HEK293T (cell line): ENCODE measurements around the gene NUSAP1.

Experiments
- ARNT ChIP-seq: fragments of 450-650 bp; IDR thresholded peaks from 2 replicates; pipeline ENCODE4 v1.6.1; 2017; ENCODE audit warnings: mild to moderate bottlenecking
- BHLHE40 ChIP-seq: fragments of 450-650 bp; IDR thresholded peaks from 2 replicates; pipeline ENCODE4 v1.6.1; 2016; ENCODE audit warnings: mild to moderate bottlenecking, moderate library complexity, borderline replicate concordance
- FOXA1 ChIP-seq: fragments of 450-650 bp; IDR thresholded peaks from 2 replicates; pipeline ENCODE4 v1.6.1; 2016; ENCODE audit warnings: mild to moderate bottlenecking
- FOXK2 ChIP-seq: fragments of 450-650 bp; IDR thresholded peaks from 2 replicates; pipeline ENCODE4 v1.6.1; 2016; ENCODE audit warnings: mild to moderate bottlenecking
- FOXM1 ChIP-seq: fragments of 450-650 bp; IDR thresholded peaks from 2 replicates; pipeline ENCODE4 v1.6.1; 2017; ENCODE audit warnings: mild to moderate bottlenecking, borderline replicate concordance
- HDGF ChIP-seq: fragments of 450-650 bp; IDR thresholded peaks from 2 replicates; pipeline ENCODE4 v1.6.1; 2017; ENCODE audit warnings: antibody characterized with exemption, borderline replicate concordance
- NFRKB ChIP-seq: fragments of 450-650 bp; IDR thresholded peaks from 2 replicates; pipeline ENCODE4 v1.6.1; 2016; ENCODE audit warnings: mild to moderate bottlenecking, moderate library complexity
- SP1 ChIP-seq: fragments of 450-650 bp; IDR thresholded peaks from 2 replicates; pipeline ENCODE4 v1.6.1; 2017
- SUZ12 ChIP-seq: fragments of 450-650 bp; IDR thresholded peaks from 2 replicates; pipeline ENCODE4 v1.6.1; 2016; ENCODE audit warnings: mild to moderate bottlenecking
- TARDBP ChIP-seq: fragments of 450-650 bp; IDR thresholded peaks from 2 replicates; pipeline ENCODE4 v1.6.1; 2016
- ZNF384 ChIP-seq: fragments of 450-650 bp; IDR thresholded peaks from 2 replicates; pipeline ENCODE4 v1.6.1; 2016
- TF ChIP-seq, protein P1 (sequence below): fragments of 450-650 bp; IDR thresholded peaks from 2 replicates; pipeline ENCODE4 v1.6.1; 2016

DNA sequence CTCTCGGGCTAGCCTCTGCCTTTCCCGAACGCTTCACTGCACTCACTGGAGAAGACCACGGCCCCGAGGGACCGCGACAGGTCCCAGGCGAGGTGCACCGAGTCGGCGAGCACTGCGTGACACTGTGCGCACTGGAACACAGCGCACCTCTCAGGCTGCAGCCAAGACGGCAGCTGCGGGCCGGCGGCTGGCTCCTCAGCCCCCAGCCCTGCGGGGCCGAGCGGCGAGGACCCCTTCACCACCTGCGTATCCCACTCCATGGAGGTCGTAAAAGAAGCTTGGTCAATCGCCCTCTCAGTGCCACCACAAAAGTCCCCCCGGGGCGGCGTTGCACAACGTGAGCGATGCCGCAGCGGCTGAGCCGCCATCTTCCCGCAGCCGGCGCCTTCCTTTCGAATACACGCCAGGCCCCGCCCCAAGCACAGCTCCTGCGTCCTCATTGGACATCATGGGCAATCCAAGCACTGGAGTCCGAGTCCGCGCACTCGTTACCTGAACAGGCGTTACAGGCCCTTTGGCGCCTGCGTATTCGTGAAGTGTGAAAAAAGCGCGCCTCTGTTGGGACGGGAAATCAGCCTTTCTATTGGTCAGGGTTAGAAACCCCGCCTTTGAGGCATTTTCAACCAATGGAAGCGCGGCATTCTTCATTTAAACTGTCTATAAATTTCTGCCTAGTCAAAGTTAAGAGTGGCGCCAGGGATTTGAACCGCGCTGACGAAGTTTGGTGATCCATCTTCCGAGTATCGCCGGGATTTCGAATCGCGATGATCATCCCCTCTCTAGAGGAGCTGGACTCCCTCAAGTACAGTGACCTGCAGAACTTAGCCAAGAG, at the start of gene NUSAP1, which contains the start of gene OIP5:
- TF ChIP-seq HDGF, result no peak
- TF ChIP-seq ZNF384, result no peak
- no peak for TF ChIP-seq BHLHE40
- no peak for TF ChIP-seq SP1
- TF ChIP-seq FOXK2, result no peak
- TF ChIP-seq, protein P1, sequence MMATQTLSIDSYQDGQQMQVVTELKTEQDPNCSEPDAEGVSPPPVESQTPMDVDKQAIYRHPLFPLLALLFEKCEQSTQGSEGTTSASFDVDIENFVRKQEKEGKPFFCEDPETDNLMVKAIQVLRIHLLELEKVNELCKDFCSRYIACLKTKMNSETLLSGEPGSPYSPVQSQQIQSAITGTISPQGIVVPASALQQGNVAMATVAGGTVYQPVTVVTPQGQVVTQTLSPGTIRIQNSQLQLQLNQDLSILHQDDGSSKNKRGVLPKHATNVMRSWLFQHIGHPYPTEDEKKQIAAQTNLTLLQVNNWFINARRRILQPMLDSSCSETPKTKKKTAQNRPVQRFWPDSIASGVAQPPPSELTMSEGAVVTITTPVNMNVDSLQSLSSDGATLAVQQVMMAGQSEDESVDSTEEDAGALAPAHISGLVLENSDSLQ, result peak; percentile 75
- TF ChIP-seq FOXM1, result peak; percentile 79
- no peak for TF ChIP-seq FOXA1
- TF ChIP-seq NFRKB, result 0 out of 2 replicates have a peak, but pooled peaks have one; percentile 31
- no peak for TF ChIP-seq TARDBP
- no peak for TF ChIP-seq ARNT
- no peak for TF ChIP-seq SUZ12
